Activated CD4-positive, alpha-beta T cell treated with anti-CD3 and anti-CD28 coated beads, Interleukin-2, amount 10 ng/mL, durations not matched to agents 24 days and 14 days (primary cell): ENCODE results near the gene SCYL2. TPM values are rescaled to one million over a fixed set of nuclear protein-coding genes. Genes with fewer than 3 reads are reported as not detected.
"Not testable (repeated sequence)": the region's sequence is repeated elsewhere in the genome, so short reads cannot be mapped to it uniquely, and the experiment has no call there.

Source experiments
- DNase-seq: peaks from one replicate; pipeline ENCODE4 v3.0.0; 2022
- H3K27ac Mint-ChIP-seq: one replicate; pipeline ENCODE4 v1.8.0; 2022; ENCODE audit warnings: mild to moderate bottlenecking, mixed read lengths
- H3K27me3 Mint-ChIP-seq: one replicate; pipeline ENCODE4 v1.8.0; 2022; ENCODE audit warnings: mixed read lengths
- H3K36me3 Mint-ChIP-seq: one replicate; pipeline ENCODE4 v1.8.0; 2022; ENCODE audit warnings: low read depth, mild to moderate bottlenecking, mixed read lengths
- H3K4me1 Mint-ChIP-seq: one replicate; pipeline ENCODE4 v1.8.0; 2021; ENCODE audit warnings: mixed read lengths
- H3K4me3 Mint-ChIP-seq: one replicate; pipeline ENCODE4 v1.8.0; 2022; ENCODE audit warnings: mild to moderate bottlenecking, moderate library complexity, mixed read lengths
- H3K9me3 Mint-ChIP-seq: one replicate; pipeline ENCODE4 v1.8.0; 2021; ENCODE audit warnings: mixed read lengths
- intact Hi-C: fragments of 100-400 bp; cut with micrococcal nuclease; formaldehyde crosslinking; loops from one replicate; pipeline ENCODE4 v1.15.1; 2023
- total RNA-seq: library from RNA; stranded (reverse); gene quantifications from 2 replicates; pipeline ENCODE4 v1.2.3, GENCODE V29; 2022

The SCYL2 gene
- total RNA-seq, 1 donor from 2014 or later, result 31.1 TPM

DNA sequence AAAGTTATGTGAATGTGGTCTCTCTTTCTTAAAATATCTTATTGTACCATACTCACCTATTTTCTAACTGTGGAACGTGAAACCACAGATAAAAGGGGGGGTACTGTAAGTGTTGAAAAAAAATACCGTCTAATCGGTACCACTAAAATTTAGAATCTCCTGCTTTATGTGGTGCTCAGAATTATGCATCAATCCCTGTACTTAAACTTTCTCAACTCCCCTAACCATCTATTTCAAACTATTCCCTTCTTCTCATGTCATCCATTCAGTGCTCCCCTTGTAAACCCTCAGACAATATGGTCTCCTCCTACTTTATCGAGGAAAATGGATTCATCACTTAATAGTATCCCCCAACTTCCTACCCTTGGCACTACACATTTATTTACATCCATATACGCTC, 23.8 kb upstream of the SCYL2 start:
- Mint-ChIP-seq H3K27me3 (no peaks in the 10 kb centered on the region), H3K4me1 (no peaks in the 10 kb centered on the region)
- intact Hi-C loops, result no loop called here

DNA sequence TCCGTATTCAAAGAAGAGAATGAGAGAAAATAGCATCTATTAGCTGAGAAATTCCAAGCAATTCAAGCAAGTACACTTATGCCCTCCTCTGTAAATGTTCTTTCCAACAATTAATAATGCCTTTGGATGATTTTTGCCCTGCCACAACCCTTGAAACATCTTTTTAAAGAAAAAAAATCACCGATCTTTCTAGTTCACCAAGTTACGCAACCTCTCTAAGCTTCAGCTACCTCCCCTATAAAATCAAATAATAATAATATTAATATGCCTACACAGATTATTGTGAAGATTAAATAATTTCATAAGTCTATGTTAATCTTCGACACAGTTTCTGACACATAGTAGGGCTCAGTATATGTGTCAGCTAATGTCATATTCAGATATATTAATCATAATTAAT, 19.2 kb upstream of the SCYL2 start:
- no peaks in the 10 kb centered on the region for H3K36me3 Mint-ChIP-seq
- H3K9me3 Mint-ChIP-seq, result no peaks in the 10 kb centered on the region
- no peaks in the 10 kb centered on the region for H3K4me1 Mint-ChIP-seq
- intact Hi-C loops, result no loop called here
- no peaks in the 10 kb centered on the region for H3K27me3 Mint-ChIP-seq
- no peak overlapping the region for H3K27ac Mint-ChIP-seq
- H3K4me3 Mint-ChIP-seq, result no peak overlapping the region
- DNase-seq, result no peak

More for the DNA sequence above, 23.8 kb upstream of the SCYL2 start:
- no peak overlapping the region for H3K27ac Mint-ChIP-seq
- no peaks in the 10 kb centered on the region for H3K36me3 Mint-ChIP-seq
- H3K9me3 Mint-ChIP-seq, result no peaks in the 10 kb centered on the region
- DNase-seq, result no peak
- no peak overlapping the region for H3K4me3 Mint-ChIP-seq

DNA sequence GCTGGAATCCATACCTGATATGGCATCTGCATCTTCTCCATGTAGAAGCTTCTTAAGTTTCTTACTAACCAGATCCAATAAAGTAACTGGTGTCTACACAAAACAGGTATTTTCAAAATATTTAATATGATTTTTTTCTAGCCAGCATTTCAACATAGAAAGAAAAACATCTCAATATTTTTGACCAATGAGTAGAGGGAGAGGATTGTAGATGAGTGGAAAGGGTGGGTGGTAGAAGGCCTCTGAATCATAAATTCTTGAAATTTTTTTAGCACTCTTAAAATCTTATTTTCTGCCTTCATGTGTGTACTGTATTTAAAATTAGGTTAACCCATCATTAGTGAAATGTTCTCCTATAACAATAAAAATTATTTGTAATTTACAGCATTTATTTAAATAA, 18.1 kb upstream of the SCYL2 start:
- intact Hi-C loops, result no loop called here
- no peak overlapping the region for H3K27ac Mint-ChIP-seq
- no peaks in the 10 kb centered on the region for H3K36me3 Mint-ChIP-seq
- no peak overlapping the region for H3K4me3 Mint-ChIP-seq
- no peaks in the 10 kb centered on the region for H3K9me3 Mint-ChIP-seq
- H3K27me3 Mint-ChIP-seq, result no peaks in the 10 kb centered on the region
- DNase-seq, result no peak
- H3K4me1 Mint-ChIP-seq, result no peaks in the 10 kb centered on the region

DNA sequence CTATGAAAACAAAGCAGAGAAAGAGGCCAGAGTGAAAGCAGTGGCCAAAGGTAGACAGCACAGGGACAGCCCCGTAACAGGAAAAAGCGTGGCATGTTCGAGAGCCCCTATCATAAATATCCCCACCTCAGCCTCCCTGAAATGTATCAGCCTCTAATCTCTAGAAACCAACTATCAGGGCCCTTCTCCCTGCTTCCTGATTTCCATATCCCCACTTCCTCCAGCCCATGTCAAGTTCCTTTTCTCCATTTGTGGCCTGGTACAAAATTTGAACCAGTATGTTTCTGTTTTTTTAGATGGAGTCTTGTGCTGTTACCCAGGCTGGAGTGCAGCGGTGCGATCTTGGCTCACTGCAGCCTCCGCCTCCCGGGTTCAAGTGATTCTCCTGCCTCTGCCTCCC, 17.0 kb upstream of the SCYL2 start:
- H3K27ac Mint-ChIP-seq, result no peak overlapping the region
- H3K9me3 Mint-ChIP-seq, result no peaks in the 10 kb centered on the region
- no peaks in the 10 kb centered on the region for H3K4me1 Mint-ChIP-seq
- intact Hi-C loops, result no loop called here
- H3K4me3 Mint-ChIP-seq, result no peak overlapping the region
- H3K36me3 Mint-ChIP-seq, result no peaks in the 10 kb centered on the region
- no peak for DNase-seq
- no peaks in the 10 kb centered on the region for H3K27me3 Mint-ChIP-seq

DNA sequence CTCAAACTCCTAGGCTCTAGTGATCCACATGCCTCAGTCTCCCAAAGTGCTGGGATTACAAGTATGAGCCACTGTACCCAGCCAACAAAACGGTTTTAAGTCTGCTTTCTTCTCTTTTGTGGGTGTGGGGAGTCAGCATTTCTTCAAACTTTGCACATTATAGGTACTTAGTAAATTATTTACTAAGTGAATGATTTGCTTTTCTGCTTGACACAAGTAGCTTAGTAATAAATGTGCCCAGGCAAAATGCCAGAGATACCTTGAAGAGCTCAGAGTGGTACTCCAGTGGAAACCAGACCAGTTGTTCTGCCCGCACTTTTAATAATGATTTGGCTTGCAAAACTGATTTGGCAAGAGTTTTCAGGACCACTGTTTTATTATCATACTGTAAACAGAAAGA, 15.1 kb upstream of the SCYL2 start:
- H3K4me1 Mint-ChIP-seq, result no peaks in the 10 kb centered on the region
- H3K36me3 Mint-ChIP-seq, result no peaks in the 10 kb centered on the region
- H3K27ac Mint-ChIP-seq, result no peak overlapping the region
- intact Hi-C loops, result no loop called here
- H3K9me3 Mint-ChIP-seq, result no peaks in the 10 kb centered on the region
- no peak overlapping the region for H3K4me3 Mint-ChIP-seq
- DNase-seq, result no peak
- H3K27me3 Mint-ChIP-seq, result no peaks in the 10 kb centered on the region

DNA sequence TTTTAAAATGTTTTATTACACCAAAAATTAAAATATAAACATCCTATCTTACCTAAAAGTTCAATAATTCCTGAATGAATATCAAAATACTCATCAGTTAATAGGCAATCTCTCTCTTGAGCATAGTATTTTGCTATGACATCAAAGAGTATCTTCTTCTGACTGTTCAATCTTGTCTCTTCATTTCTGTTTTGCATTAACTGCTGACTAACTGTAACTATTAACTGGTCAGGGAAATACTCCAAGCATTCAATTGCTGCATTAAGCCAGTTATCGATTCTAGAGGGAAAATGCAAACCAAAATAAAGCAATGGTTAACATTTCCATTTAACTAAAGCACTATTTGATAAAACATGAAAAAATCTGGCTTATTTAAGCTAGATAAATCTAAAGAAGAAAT, 13.5 kb upstream of the SCYL2 start:
- Mint-ChIP-seq H3K4me1 (peaks cover 8% of the 10 kb centered on the region), H3K4me3 (no peak overlapping the region), H3K27ac (no peak overlapping the region), H3K36me3 (no peaks in the 10 kb centered on the region), H3K27me3 (no peaks in the 10 kb centered on the region), H3K9me3 (no peaks in the 10 kb centered on the region)
- DNase-seq, result no peak
- intact Hi-C loops, result no loop called here

DNA sequence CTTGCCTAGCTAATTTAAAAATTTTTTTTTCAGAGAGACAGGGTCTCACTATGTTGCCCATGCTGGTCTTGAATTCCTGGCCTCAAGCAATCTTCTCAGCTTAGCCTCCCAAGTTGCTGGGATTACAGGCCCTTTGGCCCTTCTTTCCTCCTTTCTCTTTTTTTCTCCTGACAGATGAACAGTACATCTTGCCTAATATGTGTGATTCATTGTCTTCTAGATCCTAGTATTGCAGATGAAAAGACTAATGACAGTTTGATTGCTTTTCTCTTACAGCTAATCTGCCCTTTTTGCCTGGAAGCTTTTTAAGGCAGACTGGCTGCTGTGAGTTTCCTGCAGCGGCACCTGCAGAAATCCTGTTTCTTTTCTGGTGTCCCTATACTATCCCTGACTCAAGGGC, 12.1 kb upstream of the SCYL2 start:
- no peak for DNase-seq
- no peaks in the 10 kb centered on the region for H3K27me3 Mint-ChIP-seq
- no peaks in the 10 kb centered on the region for H3K36me3 Mint-ChIP-seq
- intact Hi-C loops, result no loop called here
- no peak overlapping the region for H3K27ac Mint-ChIP-seq
- peaks cover 10% of the 10 kb centered on the region for H3K4me1 Mint-ChIP-seq
- no peaks in the 10 kb centered on the region for H3K9me3 Mint-ChIP-seq
- no peak overlapping the region for H3K4me3 Mint-ChIP-seq

DNA sequence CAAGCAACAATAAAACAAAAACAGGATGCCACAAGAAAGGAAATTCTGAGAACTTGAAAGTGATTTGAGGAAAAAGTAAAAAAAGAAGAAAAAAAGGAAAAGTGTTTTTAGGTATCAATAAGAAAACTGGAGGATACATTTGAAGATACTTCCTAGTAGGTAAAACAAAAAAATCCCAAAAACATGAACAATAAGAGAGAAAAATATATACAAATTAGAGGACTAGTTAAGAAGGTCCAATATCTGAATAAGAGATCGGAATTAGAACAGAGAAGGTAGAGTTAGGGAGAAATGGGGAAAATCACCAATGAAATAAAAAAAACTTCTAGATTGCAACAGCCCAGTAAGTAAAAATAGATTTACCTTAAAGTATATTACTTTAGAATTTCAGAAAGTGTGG, 8.8 kb upstream of the SCYL2 start:
- no peaks in the 10 kb centered on the region for H3K36me3 Mint-ChIP-seq
- no peak overlapping the region for H3K27ac Mint-ChIP-seq
- H3K27me3 Mint-ChIP-seq, result no peaks in the 10 kb centered on the region
- intact Hi-C loops, result no loop called here
- H3K4me1 Mint-ChIP-seq, result peaks cover 10% of the 10 kb centered on the region
- H3K9me3 Mint-ChIP-seq, result no peaks in the 10 kb centered on the region
- H3K4me3 Mint-ChIP-seq, result no peak overlapping the region
- no peak for DNase-seq

DNA sequence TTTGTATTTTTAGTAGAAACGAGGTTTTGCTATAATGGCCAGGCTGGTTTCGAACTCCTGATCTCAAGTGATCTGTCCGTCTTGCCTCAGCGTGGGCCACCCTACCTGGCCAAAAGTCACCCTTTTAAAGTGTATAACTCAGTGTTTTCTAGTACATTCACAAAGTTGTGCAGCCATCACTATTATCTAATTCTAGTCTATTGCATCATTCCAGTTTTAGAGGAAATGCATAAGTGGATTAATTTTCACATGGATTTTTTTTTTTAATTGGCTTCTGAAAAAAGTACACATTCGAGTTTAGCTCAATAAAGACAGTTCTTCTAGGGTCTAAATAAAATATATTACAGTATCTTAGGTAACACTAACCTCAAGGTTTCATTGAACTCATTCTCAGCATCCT, 3.8 kb upstream of the SCYL2 start:
- Mint-ChIP-seq H3K36me3 (peaks cover 2% of the 10 kb centered on the region), H3K4me1 (peaks cover 11% of the 10 kb centered on the region), H3K4me3 (no peak overlapping the region), H3K27ac (no peak overlapping the region), H3K27me3 (no peaks in the 10 kb centered on the region), H3K9me3 (no peaks in the 10 kb centered on the region)
- no peak for DNase-seq
- intact Hi-C loops, result no loop called here

DNA sequence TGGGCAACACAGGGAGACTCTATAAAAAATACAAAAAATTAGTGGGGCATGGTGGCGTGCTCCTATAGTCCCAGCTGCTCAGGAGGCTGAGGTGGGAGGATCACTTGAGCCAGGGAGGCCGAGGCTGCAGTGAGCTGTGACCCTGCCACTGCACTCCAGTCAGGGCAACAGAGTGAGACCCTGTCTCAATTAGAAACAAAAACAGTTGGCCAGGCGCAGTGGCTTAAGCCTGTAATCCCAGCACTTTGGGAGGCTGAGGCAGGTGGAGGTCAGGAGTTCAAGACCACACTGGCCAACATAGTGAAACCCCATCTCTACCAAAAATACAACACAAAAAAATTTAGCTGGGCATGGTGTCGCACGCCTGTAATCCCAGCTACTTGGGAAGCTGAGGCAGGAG, 1.9 kb upstream of the SCYL2 start:
- H3K36me3 Mint-ChIP-seq, H3K9me3 Mint-ChIP-seq, DNase-seq, H3K27me3 Mint-ChIP-seq, H3K27ac Mint-ChIP-seq, H3K4me3 Mint-ChIP-seq: not testable (repeated sequence)
- H3K4me1 Mint-ChIP-seq, result peaks cover 17% of the 10 kb centered on the region
- intact Hi-C loops, result loop anchor here (5.0 kb wide), 2 partner anchors 67 to 1797 kb away; partner anchors contain the start of gene WASHC3

DNA sequence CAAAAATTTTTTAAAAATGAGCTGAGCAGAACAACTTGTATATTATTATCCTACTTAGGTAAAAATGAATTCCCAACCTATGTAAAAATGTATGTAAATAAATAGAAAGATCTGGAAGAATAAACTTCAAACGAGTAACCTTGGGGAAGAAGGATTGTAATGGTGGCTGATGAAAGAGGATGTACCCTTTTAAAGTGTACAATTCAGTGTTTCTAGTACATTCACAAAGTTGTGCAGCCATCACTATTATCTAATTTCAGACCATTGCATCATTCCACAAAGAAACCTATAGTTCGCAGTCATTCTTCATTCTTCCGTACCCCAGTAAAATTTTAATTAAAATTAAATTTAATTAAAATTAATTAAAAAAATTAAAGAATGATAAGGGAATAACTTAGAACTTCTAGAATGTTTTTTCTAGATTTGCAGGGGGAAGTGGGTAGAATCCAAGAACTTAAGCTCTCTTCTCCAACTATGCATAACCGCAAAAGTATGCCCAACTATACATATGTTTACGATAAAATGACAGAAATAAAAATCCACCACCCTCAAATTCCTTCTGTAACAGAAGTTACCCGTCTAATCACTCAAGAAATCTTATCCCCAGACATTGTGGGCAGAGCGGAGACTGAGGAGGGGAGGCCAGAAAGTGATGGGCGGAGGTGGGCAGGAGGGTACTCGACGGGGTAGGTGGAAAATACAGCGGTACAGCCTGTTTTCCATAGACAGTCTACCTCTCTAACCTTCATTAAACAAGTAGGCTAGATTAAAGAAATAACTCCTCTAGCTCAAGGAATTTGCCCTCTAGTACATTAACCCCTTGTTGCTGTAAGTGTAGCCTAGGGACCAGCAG, 1.0 kb upstream of the SCYL2 start:
- Mint-ChIP-seq H3K9me3 (no peaks in the 10 kb centered on the region), H3K27me3 (no peaks in the 10 kb centered on the region), H3K27ac (peak overlapping the region; percentile 99), H3K4me3 (peak overlapping the region; percentile 98), H3K4me1 (peaks cover 20% of the 10 kb centered on the region), H3K36me3 (peaks cover 3% of the 10 kb centered on the region)
- intact Hi-C loops, result loop anchor here (5.0 kb wide), 2 partner anchors 66 to 1796 kb away; partner anchors contain the start of gene WASHC3
- DNase-seq, result no peak

DNA sequence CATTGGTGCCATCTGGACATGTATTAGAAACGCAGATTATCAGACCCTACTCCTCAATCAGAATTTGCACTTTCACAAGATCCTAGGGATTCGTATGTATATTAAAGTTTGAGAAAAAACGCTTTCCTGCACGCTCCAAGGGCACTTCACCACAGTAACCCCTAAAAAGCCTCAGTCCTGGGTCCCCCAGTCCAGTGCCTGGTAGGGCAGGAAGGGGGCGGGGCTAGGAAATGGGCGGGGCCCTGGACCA, 467 bp upstream of the SCYL2 start:
- peak; percentile 98 for DNase-seq

DNA sequence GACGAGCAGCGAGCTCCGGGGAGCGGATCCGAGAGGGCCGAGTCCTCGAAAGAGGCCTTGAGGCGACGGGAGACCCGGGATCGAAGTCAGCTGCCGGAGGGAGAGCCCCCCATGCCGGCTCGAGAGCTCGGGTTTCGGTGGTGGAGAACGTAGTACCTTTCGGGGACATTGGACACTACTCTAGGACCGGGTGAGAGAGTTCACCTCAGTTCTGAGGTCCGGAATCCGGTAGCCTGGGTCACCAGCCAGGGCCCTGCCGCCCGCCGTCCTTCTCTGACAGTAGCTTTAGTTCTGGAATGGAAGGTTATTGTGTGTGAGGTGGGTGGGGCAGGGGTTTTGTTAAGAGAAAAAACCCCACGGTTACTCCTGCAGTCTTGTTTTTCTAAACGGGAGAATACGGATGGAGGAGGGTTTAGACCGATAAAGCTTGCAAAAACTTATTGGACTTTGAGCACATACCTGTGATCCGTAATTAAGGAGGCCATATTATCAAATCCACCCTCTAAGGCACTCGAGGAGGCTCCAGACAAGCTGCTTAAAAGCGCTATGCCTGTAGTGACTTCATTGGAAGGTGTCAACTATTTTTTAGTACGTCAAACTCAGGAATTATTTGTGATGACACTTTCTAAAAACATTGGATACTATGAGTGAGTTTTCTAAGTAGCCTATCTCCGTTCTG, 765 bp downstream of the SCYL2 start:
- Mint-ChIP-seq H3K4me3 (peak overlapping the region; percentile 98), H3K27ac (peak overlapping the region; percentile 99), H3K9me3 (no peaks in the 10 kb centered on the region), H3K4me1 (peaks cover 22% of the 10 kb centered on the region), H3K27me3 (no peaks in the 10 kb centered on the region), H3K36me3 (peaks cover 3% of the 10 kb centered on the region)
- no peak for DNase-seq
- intact Hi-C loops, result loop anchor here (1.0 to 5.0 kb wide), 5 partner anchors 65 to 1795 kb away; partner anchors contain the start of genes ACTR6, BLTP3B, GAS2L3 and WASHC3

More for the DNA sequence above, 467 bp upstream of the SCYL2 start:
- Mint-ChIP-seq H3K9me3 (no peaks in the 10 kb centered on the region), H3K27ac (peak overlapping the region; percentile 99), H3K36me3 (peaks cover 3% of the 10 kb centered on the region), H3K27me3 (no peaks in the 10 kb centered on the region), H3K4me1 (peaks cover 20% of the 10 kb centered on the region), H3K4me3 (peak overlapping the region; percentile 98)
- intact Hi-C loops, result loop anchor here (5.0 kb wide), 2 partner anchors 66 to 1796 kb away; partner anchors contain the start of gene WASHC3

DNA sequence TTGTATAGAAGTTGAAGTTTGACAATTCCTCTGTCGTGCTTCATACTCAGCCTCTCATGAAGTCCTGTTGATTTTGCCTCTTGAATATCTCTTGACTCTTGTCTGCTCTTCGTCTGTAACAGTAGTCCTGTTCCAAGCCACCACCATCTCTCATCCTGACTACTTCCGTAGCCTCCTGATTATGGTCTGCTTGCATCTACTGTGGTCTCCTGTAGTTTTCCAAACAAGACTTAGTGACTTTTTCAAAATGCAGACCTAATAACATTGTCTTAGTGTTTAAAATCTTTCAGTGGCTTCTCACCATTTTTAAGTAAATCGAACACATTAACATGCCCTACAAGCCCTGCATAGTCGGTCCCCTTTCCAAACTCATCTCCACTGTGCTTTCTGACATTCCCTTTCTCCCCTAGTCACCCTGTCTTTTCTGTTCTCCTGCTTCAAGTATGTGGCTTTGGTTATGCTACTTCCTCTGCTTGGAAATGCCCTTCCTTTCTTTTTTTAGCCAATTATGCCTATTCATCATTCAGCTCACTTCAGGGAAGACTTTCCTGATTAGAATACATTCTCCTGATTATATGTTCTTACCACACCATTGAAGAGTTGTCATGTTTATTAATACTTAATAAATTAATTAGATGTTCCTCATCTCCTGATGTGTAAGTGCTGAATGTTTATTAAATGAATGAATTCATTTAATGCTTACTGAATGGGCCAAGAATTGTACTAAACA, 2.0 kb downstream of the SCYL2 start:
- peak overlapping the region; percentile 98 for H3K4me3 Mint-ChIP-seq
- peaks cover 28% of the 10 kb centered on the region for H3K4me1 Mint-ChIP-seq
- H3K27ac Mint-ChIP-seq, result peak overlapping the region; percentile 12
- no peaks in the 10 kb centered on the region for H3K27me3 Mint-ChIP-seq
- DNase-seq, result no peak
- H3K36me3 Mint-ChIP-seq, result peaks cover 7% of the 10 kb centered on the region
- intact Hi-C loops, result loop anchor here (5.0 kb wide), 2 partner anchors 63 to 1793 kb away; partner anchors contain the start of gene WASHC3
- no peaks in the 10 kb centered on the region for H3K9me3 Mint-ChIP-seq
